PC-3 (cell line): ENCODE results near the gene MMP21. TPM values are rescaled to one million over a fixed set of nuclear protein-coding genes. Genes with fewer than 3 reads are reported as not detected.

Experiments used
- ATAC-seq: fragments of 200-7000 bp; cut with Tn5 transposase; 2 replicates; pipeline ENCODE4 v1.9.1; 2020; ENCODE audit warnings: mild to moderate bottlenecking, moderate library complexity
- BruUV-seq: library from RNA; stranded (reverse); fragments of 400-500 nt; replicated peaks from 2 replicates; lab custom pipeline; 2021; lab: Mats Ljungman, UMichigan
- CTCF ChIA-PET: fragments of 300-600 bp; sonication (Branson Sonifier 250); formaldehyde crosslinking; loops from one replicate; lab custom pipeline; 2022; ENCODE audit warnings: antibody characterized with exemption; lab: Charles Lee
- POLR2A ChIA-PET: fragments of 300-600 bp; sonication (Branson Sonifier 250); formaldehyde crosslinking; loops from one replicate; lab custom pipeline; 2022; ENCODE audit warnings: antibody characterized with exemption; ENCODE audit not compliant: unreplicated experiment; lab: Charles Lee
- DNase-seq: peaks from one replicate; pipeline ENCODE4 v3.0.0-alpha.2; 2015
- H2AFZ ChIP-seq: fragments of 300-600 bp; sonication (generic); 2 replicates; pipeline ENCODE4 v1.6.0; 2016; ENCODE audit warnings: antibody characterized with exemption, low read length
- H3F3A ChIP-seq: fragments of 300-600 bp; sonication (generic); one replicate; pipeline ENCODE4 v1.6.0; 2017; ENCODE audit warnings: antibody characterized with exemption, low read length, control low read depth, mild to moderate bottlenecking; ENCODE audit not compliant: unreplicated experiment
- H3K27ac ChIP-seq: fragments of 300-600 bp; sonication (generic); 2 replicates; pipeline ENCODE4 v1.5.1; 2016; ENCODE audit warnings: mild to moderate bottlenecking, low read length
- H3K27me3 ChIP-seq: fragments of 300-600 bp; sonication (generic); 2 replicates; pipeline ENCODE4 v1.6.1; 2016; ENCODE audit warnings: low read length, mixed read lengths
- H3K36me3 ChIP-seq: fragments of 300-600 bp; sonication (generic); 2 replicates; pipeline ENCODE4 v1.6.1; 2016; ENCODE audit warnings: low read depth, mixed run types, low read length, mixed read lengths
- H3K4me1 ChIP-seq: fragments of 300-600 bp; sonication (generic); 2 replicates; pipeline ENCODE4 v1.5.1; 2016; ENCODE audit warnings: low read length; ENCODE audit not compliant: insufficient read depth
- H3K4me2 ChIP-seq: fragments of 300-600 bp; sonication (generic); 2 replicates; pipeline ENCODE4 v1.6.0; 2016; ENCODE audit warnings: low read length
- H3K4me3 ChIP-seq: fragments of 300-600 bp; sonication (generic); 2 replicates; pipeline ENCODE4 v1.5.1; 2016; ENCODE audit warnings: mild to moderate bottlenecking, low read length, mixed read lengths
- H3K79me2 ChIP-seq: fragments of 300-600 bp; sonication (generic); 2 replicates; pipeline ENCODE4 v1.6.1; 2017; ENCODE audit warnings: low read length, mixed read lengths
- H3K9ac ChIP-seq: fragments of 300-600 bp; sonication (generic); 2 replicates; pipeline ENCODE4 v1.6.0; 2016; ENCODE audit warnings: mild to moderate bottlenecking, low read length
- H3K9me2 ChIP-seq: fragments of 300-600 bp; sonication (generic); replicated peaks from 2 replicates; pipeline ENCODE4 v1.6.1; 2016; ENCODE audit warnings: mixed run types, low read length, mixed read lengths
- H3K9me3 ChIP-seq: fragments of 300-600 bp; sonication (generic); 2 replicates; pipeline ENCODE4 v1.6.1; 2016; ENCODE audit warnings: low read length, mixed read lengths
- H4K20me1 ChIP-seq: fragments of 300-600 bp; sonication (generic); 2 replicates; pipeline ENCODE4 v1.6.1; 2016; ENCODE audit warnings: low read length, mixed read lengths
- CTCF ChIP-seq: fragments of 300-600 bp; sonication (generic); conservative IDR thresholded peaks from 2 replicates; pipeline ENCODE4 v1.5.1; 2017; ENCODE audit warnings: antibody characterized with exemption, low read depth, mild to moderate bottlenecking, low read length
- EZH2 ChIP-seq: fragments of 300-600 bp; sonication (generic); IDR thresholded peaks from one replicate; pipeline ENCODE4 v1.6.1; 2017; ENCODE audit warnings: antibody characterized with exemption, mild to moderate bottlenecking, low read length; ENCODE audit not compliant: unreplicated experiment
- EZH2phosphoT487 ChIP-seq: fragments of 300-600 bp; sonication (generic); IDR thresholded peaks from 2 replicates; pipeline ENCODE4 v1.6.1; 2018; ENCODE audit warnings: mild to moderate bottlenecking, antibody characterized with exemption, low read length, borderline replicate concordance
- intact Hi-C: fragments of 100-400 bp; cut with micrococcal nuclease; formaldehyde crosslinking; loops from 2 replicates; pipeline ENCODE4 v1.9.0; 2023
- total RNA-seq: library from RNA; depleted of rRNA; stranded (reverse); fragments of >200 nt; gene quantifications from 2 replicates; pipeline ENCODE4 v1.2.3, GENCODE V29; 2014

Gene MMP21
- total RNA-seq, 1 experiment from 2014 or later, result not detected

GRCh38 chr10:125820701-125821100, 45.1 kb upstream of the MMP21 start:
- Histone ChIP-seq H3K36me3 (0 out of 2 replicates have a peak, but pooled peaks cover 7% of the 10 kb centered on the region), H3K9me2 (no peaks in the 10 kb centered on the region), H2AFZ (no peak overlapping the region), H3K79me2 (peaks cover 47% of the 10 kb centered on the region), H3K4me3 (no peak overlapping the region), H3K4me1 (peaks cover 14% of the 10 kb centered on the region), H3K27ac (no peak overlapping the region), H4K20me1 (peaks cover 9% of the 10 kb centered on the region), H3F3A (no peaks in the 10 kb centered on the region), H3K9ac (no peak overlapping the region), H3K4me2 (no peak overlapping the region), H3K27me3 (no peaks in the 10 kb centered on the region), H3K9me3 (no peaks in the 10 kb centered on the region)
- DNase-seq (no peak), ATAC-seq (no peak)
- intact Hi-C loops, result loop anchor here (10.0 kb wide), 1 partner anchor 96 kb away; no protein-coding TSS in a partner anchor
- TF ChIP-seq EZH2 (no peak), CTCF (no peak), EZH2phosphoT487 (no peak)
- ChIA-PET POLR2A (no interaction called here), CTCF (no interaction called here)
- no TSS peak for BruUV-seq

DNA sequence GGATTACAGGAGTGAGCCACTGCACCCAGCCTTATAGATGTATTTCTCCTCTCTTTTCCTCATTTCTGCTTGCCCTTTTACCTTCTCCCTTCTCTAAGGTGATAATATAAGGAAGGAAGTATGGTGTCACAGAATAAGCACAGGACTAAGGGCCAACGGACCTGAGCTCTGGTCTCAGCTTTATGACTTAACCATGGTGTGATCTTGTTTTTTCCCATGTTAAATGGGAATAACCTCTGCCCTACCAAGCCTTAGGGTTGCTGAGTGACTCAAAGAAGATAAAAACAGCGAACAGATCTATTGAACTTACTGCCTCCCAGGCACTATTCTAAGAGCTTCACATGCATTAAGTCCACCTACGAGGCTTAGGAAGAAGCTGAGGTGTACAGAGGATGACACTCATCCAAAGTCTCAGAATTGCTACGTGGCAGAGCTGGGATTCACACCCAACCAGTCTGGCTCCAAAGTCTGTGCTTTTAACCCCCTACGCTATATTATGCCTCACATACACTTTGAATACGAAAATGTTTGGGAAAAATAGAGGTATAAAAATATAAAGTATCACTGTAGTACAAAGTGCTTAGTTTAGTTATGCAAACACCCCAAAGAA, 41.8 kb upstream of the MMP21 start:
- ATAC-seq, result no peak
- no peak for TF ChIP-seq CTCF
- TF ChIP-seq EZH2, result no peak
- TF ChIP-seq EZH2phosphoT487, result no peak
- POLR2A ChIA-PET, result no interaction called here

GRCh38 chr10:125816548-125816947, 40.9 kb upstream of the MMP21 start:
- Histone ChIP-seq H3K4me2 (no peak overlapping the region), H3K9me2 (no peaks in the 10 kb centered on the region), H3K36me3 (no peaks in the 10 kb centered on the region), H3F3A (no peaks in the 10 kb centered on the region), H3K27ac (no peak overlapping the region), H2AFZ (no peak overlapping the region), H3K4me1 (no peaks in the 10 kb centered on the region), H4K20me1 (no peaks in the 10 kb centered on the region), H3K27me3 (no peaks in the 10 kb centered on the region), H3K9ac (no peak overlapping the region), H3K4me3 (no peak overlapping the region), H3K9me3 (no peaks in the 10 kb centered on the region), H3K79me2 (peaks cover 7% of the 10 kb centered on the region; the same call in 1 of the 2 replicates)
- CTCF ChIA-PET, result no interaction called here
- no peak for DNase-seq
- no peak for TF ChIP-seq CTCF
- no peak for TF ChIP-seq EZH2phosphoT487
- TF ChIP-seq EZH2, result no peak
- no TSS peak for BruUV-seq
- intact Hi-C loops, result no loop called here
- POLR2A ChIA-PET, result no interaction called here
- ATAC-seq, result no peak

More for the DNA sequence above, 41.8 kb upstream of the MMP21 start:
- Histone ChIP-seq H3K27me3 (no peaks in the 10 kb centered on the region), H3K36me3 (no peaks in the 10 kb centered on the region), H3K4me3 (no peak overlapping the region), H3K4me1 (no peaks in the 10 kb centered on the region), H3F3A (no peaks in the 10 kb centered on the region), H2AFZ (no peak overlapping the region), H3K4me2 (no peak overlapping the region), H4K20me1 (no peaks in the 10 kb centered on the region), H3K79me2 (peaks cover 16% of the 10 kb centered on the region), H3K9ac (no peak overlapping the region), H3K27ac (no peak overlapping the region), H3K9me3 (no peaks in the 10 kb centered on the region), H3K9me2 (no peaks in the 10 kb centered on the region)
- intact Hi-C loops, result no loop called here
- CTCF ChIA-PET, result no interaction called here
- DNase-seq, result no peak
- BruUV-seq, result no TSS peak
